OCI-LY7 (cell line): ENCODE results near the gene GPRIN3.

Experiments used
- CTCF ChIP-seq: fragments of 200-600 bp; sonication (generic); conservative IDR thresholded peaks from 2 replicates; pipeline ENCODE4 v1.5.1; 2014; ENCODE audit warnings: mild to moderate bottlenecking, antibody characterized with exemption, low read length, moderate library complexity, mixed read lengths
- EZH2phosphoT487 ChIP-seq: fragments of 200-600 bp; sonication (generic); IDR thresholded peaks from 2 replicates; pipeline ENCODE4 v1.6.1; 2018; ENCODE audit warnings: low read depth, borderline replicate concordance, mild to moderate bottlenecking, mixed run types, antibody characterized with exemption, low read length, moderate library complexity, mixed read lengths

- no peak for TF ChIP-seq CTCF
- no peak for TF ChIP-seq EZH2phosphoT487
These were observed 44.3 kb downstream of the GPRIN3 start for GRCh38 chr4:89263265-89263664.
